ENCODE results near the gene HDAC4. TPM values are rescaled to one million over a fixed set of nuclear protein-coding genes. Genes with fewer than 3 reads are reported as not detected.

The HDAC4 gene
- total and polyA plus RNA-seq, 4 donors = 2.9 to 37.2 (median 4.4) TPM

DNA sequence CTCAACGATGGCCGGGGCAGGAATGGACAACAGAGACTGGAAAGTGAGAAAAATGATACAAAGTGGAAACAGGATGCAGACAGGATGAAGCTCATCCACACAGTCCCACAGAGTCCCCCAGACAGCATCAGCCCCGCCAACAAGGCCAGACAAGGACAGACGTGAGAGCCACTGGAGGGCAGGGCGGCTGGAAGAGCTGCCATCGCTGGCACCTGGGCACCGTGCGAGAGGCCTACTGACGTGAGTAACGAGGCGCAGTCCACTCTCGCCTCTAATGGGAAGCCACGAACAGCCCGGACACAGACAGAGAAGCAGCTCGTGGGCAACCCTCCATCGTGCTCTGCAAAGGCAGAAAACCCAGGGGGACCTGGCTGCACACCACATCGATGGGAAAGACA, 17.1 kb downstream of the HDAC4 start:
- peaks cover 0 to 2% (median 0%) of the 10 kb centered on the region in 4 donors for H3K36me3 ChIP-seq (ENCODE audit: control insufficient read depth in 4 of 4, insufficient read depth in 3 of 4, low read depth in 1 of 4, low read length in 3 of 4)
- no peaks in the 10 kb centered on the region for H3K4me1 ChIP-seq (ENCODE audit: control insufficient read depth in 4 of 4, insufficient read depth in 4 of 4, low read length in 3 of 4)
- WGBS = 96% methylated on average over 17 of the region's 17 CpGs
- H3K9me3 ChIP-seq (ENCODE audit: control insufficient read depth in 4 of 4, low read length in 3 of 4) = no peaks in the 10 kb centered on the region
- DNase-seq (ENCODE audit: low spot score) = no peak
- no peak for TF ChIP-seq JUND (IDR thresholded peaks at IDR 0.05)
- no peak for TF ChIP-seq MAX (IDR thresholded peaks at IDR 0.05)
- TF ChIP-seq YY1 (IDR thresholded peaks at IDR 0.05) = no peak
- no peak for TF ChIP-seq HNF4G (IDR thresholded peaks at IDR 0.05)
- no peak for TF ChIP-seq RAD21 (IDR thresholded peaks at IDR 0.05)
- no peak for TF ChIP-seq RXRA (IDR thresholded peaks at IDR 0.05)
- TF ChIP-seq HNF4A (conservative IDR thresholded peaks at IDR 0.05) = no peak
- TF ChIP-seq, protein P1, sequence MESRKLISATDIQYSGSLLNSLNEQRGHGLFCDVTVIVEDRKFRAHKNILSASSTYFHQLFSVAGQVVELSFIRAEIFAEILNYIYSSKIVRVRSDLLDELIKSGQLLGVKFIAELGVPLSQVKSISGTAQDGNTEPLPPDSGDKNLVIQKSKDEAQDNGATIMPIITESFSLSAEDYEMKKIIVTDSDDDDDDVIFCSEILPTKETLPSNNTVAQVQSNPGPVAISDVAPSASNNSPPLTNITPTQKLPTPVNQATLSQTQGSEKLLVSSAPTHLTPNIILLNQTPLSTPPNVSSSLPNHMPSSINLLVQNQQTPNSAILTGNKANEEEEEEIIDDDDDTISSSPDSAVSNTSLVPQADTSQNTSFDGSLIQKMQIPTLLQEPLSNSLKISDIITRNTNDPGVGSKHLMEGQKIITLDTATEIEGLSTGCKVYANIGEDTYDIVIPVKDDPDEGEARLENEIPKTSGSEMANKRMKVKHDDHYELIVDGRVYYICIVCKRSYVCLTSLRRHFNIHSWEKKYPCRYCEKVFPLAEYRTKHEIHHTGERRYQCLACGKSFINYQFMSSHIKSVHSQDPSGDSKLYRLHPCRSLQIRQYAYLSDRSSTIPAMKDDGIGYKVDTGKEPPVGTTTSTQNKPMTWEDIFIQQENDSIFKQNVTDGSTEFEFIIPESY (IDR thresholded peaks at IDR 0.05) = no peak
- TF ChIP-seq, protein P2, sequence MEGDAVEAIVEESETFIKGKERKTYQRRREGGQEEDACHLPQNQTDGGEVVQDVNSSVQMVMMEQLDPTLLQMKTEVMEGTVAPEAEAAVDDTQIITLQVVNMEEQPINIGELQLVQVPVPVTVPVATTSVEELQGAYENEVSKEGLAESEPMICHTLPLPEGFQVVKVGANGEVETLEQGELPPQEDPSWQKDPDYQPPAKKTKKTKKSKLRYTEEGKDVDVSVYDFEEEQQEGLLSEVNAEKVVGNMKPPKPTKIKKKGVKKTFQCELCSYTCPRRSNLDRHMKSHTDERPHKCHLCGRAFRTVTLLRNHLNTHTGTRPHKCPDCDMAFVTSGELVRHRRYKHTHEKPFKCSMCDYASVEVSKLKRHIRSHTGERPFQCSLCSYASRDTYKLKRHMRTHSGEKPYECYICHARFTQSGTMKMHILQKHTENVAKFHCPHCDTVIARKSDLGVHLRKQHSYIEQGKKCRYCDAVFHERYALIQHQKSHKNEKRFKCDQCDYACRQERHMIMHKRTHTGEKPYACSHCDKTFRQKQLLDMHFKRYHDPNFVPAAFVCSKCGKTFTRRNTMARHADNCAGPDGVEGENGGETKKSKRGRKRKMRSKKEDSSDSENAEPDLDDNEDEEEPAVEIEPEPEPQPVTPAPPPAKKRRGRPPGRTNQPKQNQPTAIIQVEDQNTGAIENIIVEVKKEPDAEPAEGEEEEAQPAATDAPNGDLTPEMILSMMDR (IDR thresholded peaks at IDR 0.05; ENCODE audit: low read depth, low read length, missing input control) = no peak
- no peak for TF ChIP-seq FOXA2 (IDR thresholded peaks at IDR 0.05)
- no peak for TF ChIP-seq SP1 (IDR thresholded peaks at IDR 0.05)
- TF ChIP-seq GABPA (IDR thresholded peaks at IDR 0.05 in 1 of 2, conservative IDR thresholded peaks at IDR 0.05 in 1 of 2) = no peak
- no peak for TF ChIP-seq TAF1 (conservative IDR thresholded peaks at IDR 0.05)
- no peak for TF ChIP-seq REST (IDR thresholded peaks at IDR 0.05)
- no peak overlapping the region for H3K9ac ChIP-seq (ENCODE audit: low read depth in 1 of 2, low read length in 2 of 2)
- no peaks in the 10 kb centered on the region for H3K27me3 ChIP-seq (ENCODE audit: control insufficient read depth in 4 of 4, insufficient read depth in 4 of 4, low read length in 3 of 4)
- H3K4me3 ChIP-seq (ENCODE audit: low read depth in 1 of 3, low read length in 3 of 3) = no peak overlapping the region
- no peak overlapping the region for H3K27ac ChIP-seq (ENCODE audit: low read depth in 1 of 2, low read length in 2 of 2)

- no peaks in the 10 kb centered on the region for H3K27me3 ChIP-seq (ENCODE audit: control insufficient read depth in 4 of 4, insufficient read depth in 4 of 4, low read length in 3 of 4)
- DNase-seq (ENCODE audit: low spot score) = no peak
- no peaks in the 10 kb centered on the region for H3K9me3 ChIP-seq (ENCODE audit: control insufficient read depth in 4 of 4, low read length in 3 of 4)
- H3K27ac ChIP-seq (ENCODE audit: low read depth in 1 of 2, low read length in 2 of 2) = no peak overlapping the region
- no peaks in the 10 kb centered on the region for H3K4me1 ChIP-seq (ENCODE audit: control insufficient read depth in 4 of 4, insufficient read depth in 4 of 4, low read length in 3 of 4)
- H3K9ac ChIP-seq (ENCODE audit: low read depth in 1 of 2, low read length in 2 of 2) = no peak overlapping the region
- TF ChIP-seq, protein P2 (IDR thresholded peaks at IDR 0.05; ENCODE audit: low read depth, low read length, missing input control) = no peak
- no peak for TF ChIP-seq HNF4G (IDR thresholded peaks at IDR 0.05)
- TF ChIP-seq GABPA (IDR thresholded peaks at IDR 0.05 in 1 of 2, conservative IDR thresholded peaks at IDR 0.05 in 1 of 2) = no peak
- TF ChIP-seq REST (IDR thresholded peaks at IDR 0.05) = no peak
- no peak for TF ChIP-seq MAX (IDR thresholded peaks at IDR 0.05)
- no peak for TF ChIP-seq ATF3 (IDR thresholded peaks at IDR 0.05)
- no peak for TF ChIP-seq FOXA1 (IDR thresholded peaks at IDR 0.05)
- no peak for TF ChIP-seq HNF4A (conservative IDR thresholded peaks at IDR 0.05)
- H3K36me3 ChIP-seq (ENCODE audit: control insufficient read depth in 4 of 4, insufficient read depth in 3 of 4, low read depth in 1 of 4, low read length in 3 of 4) = peaks cover 0 to 2% (median 0%) of the 10 kb centered on the region in 4 donors
- no peak overlapping the region for H3K4me3 ChIP-seq (ENCODE audit: low read depth in 1 of 3, low read length in 3 of 3)
- WGBS = 93% methylated on average over 24 of the region's 24 CpGs
These were observed 17.6 kb downstream of the HDAC4 start for GRCh38 chr2:239383036-239383758.
